Liver (tissue), 9 donors: ENCODE data around the gene DNM3. TPM values are rescaled to one million over a fixed set of nuclear protein-coding genes. Genes with fewer than 3 reads are reported as not detected.

ENCODE experiments used
- DNase-seq: peaks from one replicate; pipeline ENCODE4 v3.0.0-alpha.2; 2017; ENCODE audit warnings: low spot score
- H3K27ac ChIP-seq, 2 donors: one replicate each; pipeline ENCODE4 v1.7.0; 2013; ENCODE audit warnings: inconsistent platforms in 2 of 2, low read length in 2 of 2, control low read depth in 1 of 2, low read depth in 1 of 2, mild to moderate bottlenecking in 1 of 2
- H3K27me3 ChIP-seq, 4 donors: one replicate each; pipeline versions ENCODE4 v1.6.1 to v1.7.0; 2013; ENCODE audit warnings: low read length in 3 of 4, inconsistent platforms in 1 of 4, mild to moderate bottlenecking in 1 of 4, moderate library complexity in 1 of 4; ENCODE audit not compliant: control insufficient read depth in 4 of 4, insufficient read depth in 4 of 4
- H3K36me3 ChIP-seq, 4 donors: one replicate each; pipeline versions ENCODE4 v1.6.1 to v1.7.0; 2013; ENCODE audit warnings: low read length in 3 of 4, mild to moderate bottlenecking in 3 of 4, low read depth in 1 of 4, moderate library complexity in 1 of 4; ENCODE audit not compliant: control insufficient read depth in 4 of 4, insufficient read depth in 3 of 4
- H3K4me1 ChIP-seq, 4 donors: one replicate each; pipeline versions ENCODE4 v1.6.1 to v1.7.0; 2013; ENCODE audit warnings: low read length in 3 of 4, mild to moderate bottlenecking in 3 of 4, moderate library complexity in 1 of 4; ENCODE audit not compliant: control insufficient read depth in 4 of 4, insufficient read depth in 4 of 4
- H3K4me3 ChIP-seq, 3 donors: one replicate each; pipeline versions ENCODE4 v1.6.1 to v1.7.0; 2013; ENCODE audit warnings: low read length in 3 of 3, control low read depth in 1 of 3, low read depth in 1 of 3, mild to moderate bottlenecking in 1 of 3
- H3K9ac ChIP-seq, 2 donors: one replicate each; pipeline ENCODE4 v1.7.0; 2013; ENCODE audit warnings: low read length in 2 of 2, mild to moderate bottlenecking in 2 of 2, moderate library complexity in 2 of 2, control low read depth in 1 of 2, low read depth in 1 of 2
- H3K9me3 ChIP-seq, 4 donors: one replicate each; pipeline versions ENCODE4 v1.6.1 to v1.7.0; 2013; ENCODE audit warnings: low read length in 3 of 4; ENCODE audit not compliant: control insufficient read depth in 4 of 4
- ATF3 ChIP-seq: IDR thresholded peaks from 2 replicates; pipeline ENCODE4 v1.6.1; 2016; ENCODE audit warnings: antibody characterized with exemption
- CTCF ChIP-seq: fragments of 150-350 bp; IDR thresholded peaks from 2 replicates; pipeline ENCODE4 v1.5.1; 2017; ENCODE audit warnings: improper control_type of control experiment, low read depth, low read length; ENCODE audit not compliant: missing input control
- EGR1 ChIP-seq, 2 donors: IDR thresholded peaks; 2 replicates each; pipeline ENCODE4 v1.6.1; 2016 to 2018; ENCODE audit warnings: antibody characterized with exemption in 2 of 2, low read depth in 2 of 2
- FOXA1 ChIP-seq: IDR thresholded peaks from 2 replicates; pipeline ENCODE4 v1.6.1; 2016; ENCODE audit warnings: antibody characterized with exemption
- FOXA2 ChIP-seq: IDR thresholded peaks from 2 replicates; pipeline ENCODE4 v1.6.1; 2016; ENCODE audit warnings: antibody characterized with exemption
- GABPA ChIP-seq, 2 donors: IDR thresholded peaks in 1 of 2; conservative IDR thresholded peaks in 1 of 2; 2 replicates each; pipeline ENCODE4 v1.6.1; 2016; ENCODE audit warnings: antibody characterized with exemption in 2 of 2, mild to moderate bottlenecking in 1 of 2, moderate library complexity in 1 of 2
- HNF4A ChIP-seq, 2 donors: conservative IDR thresholded peaks; 2 replicates each; pipeline ENCODE4 v1.6.1; 2016; ENCODE audit warnings: antibody characterized with exemption in 2 of 2, mild to moderate bottlenecking in 2 of 2
- HNF4G ChIP-seq: IDR thresholded peaks from 2 replicates; pipeline ENCODE4 v1.6.1; 2016; ENCODE audit warnings: antibody characterized with exemption
- JUND ChIP-seq, 2 donors: IDR thresholded peaks; 2 replicates each; pipeline ENCODE4 v1.6.1; 2016; ENCODE audit warnings: antibody characterized with exemption in 2 of 2
- MAX ChIP-seq: IDR thresholded peaks from 2 replicates; pipeline ENCODE4 v1.6.1; 2016; ENCODE audit warnings: antibody characterized with exemption
- NR2F2 ChIP-seq: IDR thresholded peaks from 2 replicates; pipeline ENCODE4 v1.6.1; 2016; ENCODE audit warnings: antibody characterized with exemption
- RAD21 ChIP-seq, 2 donors: IDR thresholded peaks; 2 replicates each; pipeline ENCODE4 v1.6.1; 2016; ENCODE audit warnings: antibody characterized with exemption in 2 of 2, mild to moderate bottlenecking in 2 of 2
- REST ChIP-seq: IDR thresholded peaks from 2 replicates; pipeline ENCODE4 v1.6.1; 2016; ENCODE audit warnings: antibody characterized with exemption, mild to moderate bottlenecking
- RXRA ChIP-seq, 2 donors: IDR thresholded peaks; 2 replicates each; pipeline ENCODE4 v1.6.1; 2017 to 2018; ENCODE audit warnings: antibody characterized with exemption in 2 of 2, mild to moderate bottlenecking in 1 of 2
- SP1 ChIP-seq: IDR thresholded peaks from 2 replicates; pipeline ENCODE4 v1.6.1; 2018; ENCODE audit warnings: antibody characterized with exemption, mild to moderate bottlenecking
- TAF1 ChIP-seq: conservative IDR thresholded peaks from 2 replicates; pipeline ENCODE4 v1.6.1; 2016; ENCODE audit warnings: antibody characterized with exemption, mild to moderate bottlenecking
- YY1 ChIP-seq: IDR thresholded peaks from 2 replicates; pipeline ENCODE4 v1.6.1; 2016; ENCODE audit warnings: antibody characterized with exemption, mild to moderate bottlenecking
- ZBTB33 ChIP-seq: IDR thresholded peaks from 2 replicates; pipeline ENCODE4 v1.6.1; 2016; ENCODE audit warnings: antibody characterized with exemption
- WGBS: extraction: QIAGEN DNeasy Blood & Tissue Kit; methylation state at CpG from one replicate; pipeline ENCODE4 v1.1.7; 2013; 5-methylcytosine and 5-hydroxymethylcytosine counted together
- polyA plus RNA-seq, 2 donors: library from polyadenylated mRNA; stranded (reverse) in 1 of 2; unstranded in 1 of 2; fragments of 200-250 nt in 1 of 2; fragments of >200 nt in 1 of 2; fragmentation: Nextera tagmentation in 1 of 2; extraction: Ambion mirVana in 1 of 2; gene quantifications; one replicate each; pipeline versions ENCODE4 v1.2.1 to v1.2.3, GENCODE V29; 2013 to 2015
- total RNA-seq, 2 donors: library from RNA; depleted of rRNA; stranded (reverse); fragments of >200 nt; gene quantifications; one replicate each; pipeline ENCODE4 v1.2.3, GENCODE V29; 2014
- donor health status: healthy.
- donor health status: healthy.
- donor health status: healthy.
- donor health status: healthy.
- donor health status: healthy.

The DNM3 gene
- total and polyA plus RNA-seq, 4 donors = 0.08 to 3.2 (median 1.0) TPM

GRCh38 chr1:172179918-172180317, 338.6 kb downstream of the DNM3 start:
- H3K27ac ChIP-seq = no peak overlapping the region
- H3K4me1 ChIP-seq = no peaks in the 10 kb centered on the region
- 77% methylated on average over 3 of the region's 3 CpGs for WGBS

More at GRCh38 chr1:172179918-172180317, 338.6 kb downstream of the DNM3 start:
- H3K9me3 ChIP-seq = no peaks in the 10 kb centered on the region
- H3K9ac ChIP-seq = no peak overlapping the region
- DNase-seq = no peak
- no peaks in the 10 kb centered on the region for H3K27me3 ChIP-seq
- H3K36me3 ChIP-seq = no peaks in the 10 kb centered on the region
- no peak for TF ChIP-seq NR2F2
- no peak for TF ChIP-seq SP1
- TF ChIP-seq FOXA1 = no peak
- TF ChIP-seq YY1 = no peak
- TF ChIP-seq HNF4A (conservative IDR thresholded peaks at IDR 0.05) = no peak
- TF ChIP-seq RXRA (IDR thresholded peaks at IDR 0.05) = no peak
- no peak for TF ChIP-seq EGR1 (IDR thresholded peaks at IDR 0.05; ENCODE audit: low read depth in 2 of 2)
- no peak for TF ChIP-seq RAD21 (IDR thresholded peaks at IDR 0.05)
- no peak for TF ChIP-seq TAF1
- no peak for TF ChIP-seq HNF4G
- no peak for TF ChIP-seq FOXA2
- TF ChIP-seq ATF3 = no peak
- no peak for TF ChIP-seq ZBTB33
- no peak for TF ChIP-seq MAX
- TF ChIP-seq JUND (IDR thresholded peaks at IDR 0.05) = no peak
- no peak for TF ChIP-seq CTCF
- no peak for TF ChIP-seq REST
- TF ChIP-seq GABPA (IDR thresholded peaks at IDR 0.05 in 1 of 2, conservative IDR thresholded peaks at IDR 0.05 in 1 of 2) = no peak
- H3K4me3 ChIP-seq = no peak overlapping the region
